ENCODE data around the gene YAE1. TPM values are rescaled to one million over a fixed set of nuclear protein-coding genes. Genes with fewer than 3 reads are reported as not detected.

YAE1 gene
- total RNA-seq, 1 donor from 2014 or later: 13.0 TPM

DNA sequence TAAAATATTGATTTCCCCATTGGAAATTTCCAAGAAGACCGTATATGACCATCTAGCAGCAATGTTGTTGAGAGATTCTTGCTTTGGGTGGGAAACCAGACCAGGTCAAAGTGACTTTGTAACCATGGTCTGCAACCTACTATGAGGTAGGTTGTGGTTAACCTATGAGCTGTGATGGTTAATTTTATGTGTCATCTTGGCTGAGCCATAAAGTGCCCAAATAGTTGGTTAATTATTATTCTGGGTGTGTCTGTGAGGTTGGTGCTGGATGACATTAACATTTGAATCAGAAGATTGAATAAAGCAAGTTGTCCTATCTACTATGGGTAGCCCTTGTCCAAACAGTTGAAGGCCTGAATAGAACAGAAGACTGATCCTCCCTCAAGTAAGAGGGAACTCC lies 38.9 kb downstream of the YAE1 start:
- DNase-seq (ENCODE audit: extremely low read depth, low read depth, low spot score): no peak

DNA sequence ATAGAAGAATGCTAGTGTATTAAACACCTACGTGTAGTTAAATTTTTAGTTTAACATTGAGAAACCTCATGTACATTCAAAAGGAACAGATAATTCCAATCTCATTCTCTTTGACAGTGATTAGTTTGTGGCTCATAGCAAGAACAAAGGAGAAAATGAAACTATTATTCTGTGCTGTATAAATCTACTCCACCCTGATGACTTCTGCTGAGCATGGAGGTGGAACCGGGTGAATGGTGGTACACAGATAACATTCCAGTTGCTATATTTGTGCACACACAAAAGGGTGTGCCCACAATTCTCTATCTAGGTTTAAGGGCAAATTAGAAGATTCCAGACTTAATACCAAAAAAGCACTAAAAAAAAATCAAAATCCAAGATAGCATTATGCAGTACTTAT lies 40.1 kb downstream of the YAE1 start:
- DNase-seq (ENCODE audit: extremely low read depth, low read depth, low spot score): no peak

GRCh38 chr7:39606941-39607340 lies 40.7 kb downstream of the YAE1 start:
- DNase-seq (ENCODE audit: extremely low read depth, low read depth, low spot score): no peak

DNA sequence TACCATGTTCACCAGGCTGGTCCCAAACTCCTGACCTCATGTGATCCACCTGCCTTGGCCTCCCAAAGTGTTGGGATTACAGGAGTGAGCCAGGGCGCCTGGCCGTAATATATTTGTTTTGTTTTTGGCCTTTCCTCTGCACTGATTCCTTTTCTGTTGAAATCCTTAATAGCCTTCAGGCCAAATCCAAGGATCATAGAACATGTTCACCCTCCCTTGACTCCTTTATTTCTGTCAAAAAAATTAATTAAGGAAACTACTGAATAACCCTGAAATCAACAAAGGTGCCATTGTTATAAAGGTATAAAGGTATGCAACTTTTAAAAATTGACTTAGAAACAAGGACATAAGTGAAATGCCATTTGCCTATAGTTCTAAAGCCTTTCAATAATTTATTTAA lies 41.7 kb downstream of the YAE1 start:
- no peak for DNase-seq (ENCODE audit: extremely low read depth, low read depth, low spot score)

- no peak for DNase-seq (ENCODE audit: extremely low read depth, low read depth, low spot score)
Observed at GRCh38 chr7:39608278-39608677, 42.1 kb downstream of the YAE1 start.

GRCh38 chr7:39609113-39609934 lies 43.1 kb downstream of the YAE1 start:
- no peak for DNase-seq (ENCODE audit: extremely low read depth, low read depth, low spot score)

DNA sequence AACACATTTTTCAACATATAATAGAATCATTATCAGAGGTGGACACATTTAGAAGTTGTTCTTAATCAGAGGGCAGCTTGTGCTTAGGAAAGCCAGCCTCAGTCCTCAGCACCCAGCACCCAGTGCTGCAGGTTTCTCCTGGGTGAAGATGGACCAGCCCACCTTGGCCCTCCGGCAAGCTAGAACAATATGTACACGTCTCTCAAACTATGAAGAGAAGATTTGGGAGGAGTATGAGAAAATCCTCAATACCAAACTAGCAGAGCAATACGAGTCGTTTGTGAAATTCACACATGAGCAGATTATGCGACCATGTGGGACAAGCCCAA lies 43.7 kb downstream of the YAE1 start:
- DNase-seq (ENCODE audit: extremely low read depth, low read depth, low spot score): no peak

DNA sequence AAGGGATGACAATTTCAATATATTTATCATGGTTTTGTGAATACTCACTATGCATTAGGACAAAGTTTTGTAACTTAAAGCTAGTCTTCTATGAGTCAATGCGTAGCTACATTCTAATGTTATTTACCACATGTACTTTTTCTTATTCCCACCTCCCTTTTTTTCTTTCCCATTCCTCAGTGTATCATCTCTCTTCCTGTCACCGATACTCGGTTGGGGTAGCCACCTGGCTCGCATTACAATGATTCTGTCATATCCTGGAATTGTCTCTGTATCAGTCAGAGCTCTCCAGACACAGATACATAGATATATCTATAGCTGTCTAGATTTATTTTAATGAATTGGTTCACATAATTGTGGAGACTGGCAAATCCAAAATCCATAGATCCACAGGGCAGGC lies 47.4 kb downstream of the YAE1 start:
- no peak for DNase-seq (ENCODE audit: extremely low read depth, low read depth, low spot score)

DNA sequence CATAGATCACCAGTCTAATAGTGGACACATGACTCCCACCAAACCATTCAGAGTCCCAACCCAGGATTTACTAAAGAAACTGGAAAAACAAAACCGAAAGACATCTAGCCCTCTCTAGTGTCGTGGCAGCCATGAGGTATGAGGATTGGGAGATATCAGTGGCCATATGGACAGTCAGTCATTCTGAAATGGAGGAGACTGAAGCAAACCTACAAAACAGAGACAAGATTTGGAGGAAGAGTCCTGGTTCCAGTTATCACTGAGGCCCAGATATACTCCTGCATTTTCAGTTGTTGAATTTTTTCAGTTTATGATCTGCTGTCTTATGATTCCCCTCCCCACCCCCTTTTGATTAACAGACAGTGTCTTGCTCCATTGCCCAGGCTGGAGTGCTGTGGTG lies 48.1 kb downstream of the YAE1 start:
- no peak for DNase-seq (ENCODE audit: extremely low read depth, low read depth, low spot score)

DNA sequence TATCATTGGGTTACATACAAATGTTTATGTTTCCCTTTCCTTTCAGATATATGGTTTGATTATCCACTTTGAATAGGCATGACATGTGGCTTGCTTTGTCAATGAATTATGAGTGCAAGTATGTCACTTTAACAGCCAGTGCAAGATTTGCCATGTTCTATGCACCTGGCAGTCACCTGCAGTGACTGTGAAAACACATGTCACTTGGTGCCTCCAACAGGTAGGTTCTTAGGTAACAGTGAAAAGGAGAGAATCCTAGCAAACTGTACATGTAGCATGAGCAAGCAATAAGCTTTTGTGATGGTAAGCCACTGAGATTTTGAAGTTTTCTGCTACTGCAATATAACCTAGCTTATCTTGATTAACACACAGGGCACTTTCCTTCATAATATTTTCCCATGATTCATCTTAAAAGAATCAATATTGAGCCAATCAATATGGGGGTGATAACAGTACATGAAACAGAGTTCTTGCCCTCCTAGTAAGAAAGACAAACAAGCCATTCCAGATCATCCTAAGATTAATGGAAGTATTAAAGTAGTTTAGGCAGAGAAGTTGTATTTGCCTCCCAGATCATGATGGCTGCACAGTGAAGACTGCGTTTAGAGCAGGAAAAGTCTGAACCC lies 49.3 kb downstream of the YAE1 start:
- no peak for DNase-seq (ENCODE audit: extremely low read depth, low read depth, low spot score)

DNA sequence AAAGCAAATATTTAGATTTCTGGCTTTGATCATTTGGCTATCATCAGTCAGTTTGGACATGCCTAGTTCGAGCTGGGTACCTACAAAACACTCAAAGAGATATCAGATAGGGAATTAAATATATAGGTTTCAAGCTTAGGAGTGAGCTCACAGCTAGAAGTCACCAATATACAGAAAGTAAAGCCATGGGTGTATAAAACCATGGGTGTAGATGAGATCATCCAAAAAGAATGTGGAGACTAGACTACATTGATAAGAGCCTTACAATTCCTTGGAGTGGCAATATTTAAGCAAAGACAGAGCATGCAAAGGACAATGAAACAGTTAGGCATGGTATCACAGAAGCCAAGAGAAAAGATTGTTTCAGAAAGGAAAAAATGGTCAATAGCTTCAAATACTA lies 49.9 kb downstream of the YAE1 start:
- DNase-seq (ENCODE audit: extremely low read depth, low read depth, low spot score): no peak

DNA sequence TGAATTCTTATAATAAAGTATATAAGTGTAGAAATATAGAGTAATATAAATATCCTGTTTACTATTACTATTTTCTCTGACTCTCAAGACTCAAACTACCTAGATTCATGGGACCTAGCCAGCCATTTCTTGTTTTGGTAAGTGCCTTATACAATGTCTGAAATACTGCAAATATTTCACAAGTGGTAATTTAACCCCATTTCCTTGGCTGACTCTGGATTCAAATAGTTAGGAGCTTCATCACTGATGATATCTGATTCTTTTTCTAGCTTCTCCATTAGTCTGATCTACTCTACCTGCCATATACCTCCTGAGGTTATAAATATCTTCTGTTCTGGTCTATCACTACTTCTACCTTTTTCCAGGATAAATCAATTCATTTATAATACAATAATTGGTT lies 50.8 kb downstream of the YAE1 start:
- DNase-seq (ENCODE audit: extremely low read depth, low read depth, low spot score): no peak

DNA sequence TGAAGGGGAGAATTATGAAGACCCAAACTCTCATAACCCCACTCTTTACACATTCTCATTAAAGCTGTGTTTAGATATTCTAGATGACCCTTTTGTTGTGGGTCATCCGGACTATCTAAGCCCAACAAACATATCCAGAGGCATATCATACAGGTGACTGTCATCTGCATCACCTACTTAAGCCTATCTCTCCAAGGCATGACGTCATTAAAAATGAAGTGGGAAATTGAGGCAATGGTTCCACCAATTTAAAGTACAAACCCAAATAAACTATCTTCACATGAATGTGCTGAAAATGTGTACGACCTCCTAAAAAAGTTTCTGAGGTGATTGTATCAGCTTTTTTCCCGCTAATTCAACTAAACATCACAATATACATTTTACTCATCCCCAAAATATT lies 52.7 kb downstream of the YAE1 start:
- DNase-seq (ENCODE audit: extremely low read depth, low read depth, low spot score): no peak

GRCh38 chr7:39620486-39620885 lies 54.3 kb downstream of the YAE1 start:
- no peak for DNase-seq (ENCODE audit: extremely low read depth, low read depth, low spot score)

- no peak for DNase-seq (ENCODE audit: extremely low read depth, low read depth, low spot score)
Observed at GRCh38 chr7:39621261-39621660, 55.1 kb downstream of the YAE1 start.

- no peak for DNase-seq (ENCODE audit: extremely low read depth, low read depth, low spot score)
Observed at GRCh38 chr7:39621784-39622411, 55.7 kb downstream of the YAE1 start.

Other genes starting within 250 kb of the YAE1 start
- gene RALA, start 57.2 kb downstream of the YAE1 start, total RNA-seq: 143 and 176 TPM in 2 replicates

Measured in glomerular endothelial cell (primary cell).